ENCODE measurements around the gene CABP5. TPM values are rescaled to one million over a fixed set of nuclear protein-coding genes. Genes with fewer than 3 reads are reported as not detected.

CABP5 gene
- total and polyA plus RNA-seq, 5 donors, result not detected

DNA sequence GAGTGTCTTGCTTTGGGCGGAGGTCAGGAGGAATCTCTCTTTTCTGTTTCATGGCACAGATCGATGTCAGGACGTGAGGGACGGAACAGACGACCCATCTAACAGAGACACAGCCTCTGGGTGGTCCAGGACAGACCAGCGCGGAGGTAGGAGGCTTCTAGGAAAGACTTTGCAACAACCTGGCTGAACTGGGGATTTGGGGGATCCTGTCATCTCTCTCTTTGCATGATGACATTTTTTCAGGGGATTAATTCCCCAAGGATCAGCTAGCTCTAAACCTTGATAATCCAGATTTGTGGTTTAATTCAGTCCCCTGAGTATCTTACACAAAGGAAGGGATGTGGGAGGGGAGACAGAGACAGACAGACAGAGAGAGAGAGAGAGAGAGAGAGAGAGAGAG lies 14.4 kb downstream of the CABP5 start:
- WGBS, result 78% methylated on average over 7 of the region's 7 CpGs
- DNase-seq, result no peak
- H3K9me3 ChIP-seq (ENCODE audit: control insufficient read depth, low read length), result no peaks in the 10 kb centered on the region
- no peak for ATAC-seq
- intact Hi-C loops (cut with DNase I), result no loop called here
- no peaks in the 10 kb centered on the region for H3K4me1 ChIP-seq (ENCODE audit: control insufficient read depth, insufficient read depth, low read length)
- H3K27ac ChIP-seq (ENCODE audit: low read length), result no peak overlapping the region
- no peak overlapping the region for H3K4me3 ChIP-seq (ENCODE audit: low read length)
- peaks cover 2% of the 10 kb centered on the region for H3K27me3 ChIP-seq (ENCODE audit: control insufficient read depth, insufficient read depth)

DNA sequence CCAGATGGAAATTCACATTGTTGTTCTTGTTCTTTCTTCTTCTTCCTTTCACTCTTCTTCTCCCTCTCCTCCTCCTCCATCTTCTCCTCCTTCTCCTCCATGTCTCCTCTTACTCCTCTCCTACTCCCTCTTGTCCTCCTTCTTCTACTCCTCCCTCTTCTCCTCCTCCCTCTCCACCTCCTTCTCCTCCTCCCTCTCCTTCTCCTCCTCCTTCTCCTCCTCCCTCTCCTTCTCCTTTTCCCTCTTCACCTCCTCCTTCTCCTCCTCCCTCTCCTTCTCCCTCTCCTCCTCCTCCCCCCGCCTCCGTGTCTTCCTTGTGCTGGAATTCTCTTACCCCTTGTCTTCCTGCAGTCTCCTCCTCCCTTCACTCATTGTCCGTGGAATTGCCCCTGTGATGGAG lies 18.4 kb downstream of the CABP5 start:
- intact Hi-C loops (cut with DNase I), result no loop called here
- 73% methylated on average over 3 of the region's 3 CpGs for WGBS
- no peaks in the 10 kb centered on the region for H3K4me1 ChIP-seq (ENCODE audit: control insufficient read depth, insufficient read depth, low read length)
- no peak overlapping the region for H3K4me3 ChIP-seq (ENCODE audit: low read length)
- no peak for ATAC-seq
- DNase-seq, result no peak
- peaks cover 2% of the 10 kb centered on the region for H3K27me3 ChIP-seq (ENCODE audit: control insufficient read depth, insufficient read depth)
- H3K9me3 ChIP-seq (ENCODE audit: control insufficient read depth, low read length), result no peaks in the 10 kb centered on the region
- no peak overlapping the region for H3K27ac ChIP-seq (ENCODE audit: low read length)

DNA sequence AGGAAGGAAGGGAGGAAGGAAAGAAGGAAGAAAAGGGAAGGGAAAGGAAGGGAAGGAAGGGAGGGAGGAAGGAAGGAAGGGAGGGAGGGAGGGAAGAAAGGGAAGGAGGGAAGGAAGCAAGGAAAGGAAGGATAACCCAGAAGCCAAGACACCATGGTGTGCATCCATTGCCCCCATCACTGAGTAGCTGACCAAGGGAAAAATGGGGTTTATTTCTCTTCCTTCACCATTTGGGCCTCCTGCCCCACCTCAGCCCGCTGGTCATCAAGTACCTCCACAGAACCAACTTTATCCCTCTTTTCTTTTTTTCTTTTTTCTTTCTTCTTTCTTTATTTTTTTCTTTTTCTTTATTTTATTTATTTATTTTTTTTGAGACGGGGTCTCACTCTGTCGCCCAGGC lies 20.4 kb downstream of the CABP5 start:
- H3K4me1 ChIP-seq (ENCODE audit: control insufficient read depth, insufficient read depth, low read length), result no peaks in the 10 kb centered on the region
- H3K27ac ChIP-seq (ENCODE audit: low read length), result no peak overlapping the region
- H3K27me3 ChIP-seq (ENCODE audit: control insufficient read depth, insufficient read depth), result no peaks in the 10 kb centered on the region
- 89% methylated on average over 3 of the region's 3 CpGs for WGBS
- DNase-seq (no peak), ATAC-seq (no peak)
- intact Hi-C loops (cut with DNase I), result no loop called here
- no peak overlapping the region for H3K4me3 ChIP-seq (ENCODE audit: low read length)
- no peaks in the 10 kb centered on the region for H3K9me3 ChIP-seq (ENCODE audit: control insufficient read depth, low read length)

DNA sequence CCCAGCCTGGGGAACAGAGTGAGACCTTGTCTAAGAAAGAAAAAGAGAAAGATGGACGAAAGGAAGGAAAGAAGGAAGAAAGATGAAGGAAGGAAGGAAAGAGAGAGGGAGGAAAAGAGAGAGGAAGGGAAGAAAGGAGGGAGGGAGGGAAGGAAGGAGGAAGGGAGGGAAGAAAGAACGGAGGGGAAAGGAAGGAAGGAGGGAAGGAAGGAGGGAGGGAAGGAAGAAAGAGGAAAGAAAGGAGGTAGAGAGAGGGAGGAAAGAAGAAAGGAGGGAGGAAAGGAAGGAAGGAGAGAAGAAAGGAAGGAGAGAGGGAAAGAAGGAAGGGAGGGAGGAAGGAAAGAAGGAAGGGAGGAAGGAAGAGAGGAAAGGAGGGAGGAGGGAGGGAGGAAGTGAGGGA lies 20.9 kb downstream of the CABP5 start:
- WGBS, result 63% methylated on average over 2 of the region's 2 CpGs
- no peak overlapping the region for H3K27ac ChIP-seq (ENCODE audit: low read length)
- no peak overlapping the region for H3K4me3 ChIP-seq (ENCODE audit: low read length)
- no peaks in the 10 kb centered on the region for H3K9me3 ChIP-seq (ENCODE audit: control insufficient read depth, low read length)
- intact Hi-C loops (cut with DNase I), result no loop called here
- no peaks in the 10 kb centered on the region for H3K4me1 ChIP-seq (ENCODE audit: control insufficient read depth, insufficient read depth, low read length)
- DNase-seq, result no peak
- no peak for ATAC-seq
- no peaks in the 10 kb centered on the region for H3K27me3 ChIP-seq (ENCODE audit: control insufficient read depth, insufficient read depth)

DNA sequence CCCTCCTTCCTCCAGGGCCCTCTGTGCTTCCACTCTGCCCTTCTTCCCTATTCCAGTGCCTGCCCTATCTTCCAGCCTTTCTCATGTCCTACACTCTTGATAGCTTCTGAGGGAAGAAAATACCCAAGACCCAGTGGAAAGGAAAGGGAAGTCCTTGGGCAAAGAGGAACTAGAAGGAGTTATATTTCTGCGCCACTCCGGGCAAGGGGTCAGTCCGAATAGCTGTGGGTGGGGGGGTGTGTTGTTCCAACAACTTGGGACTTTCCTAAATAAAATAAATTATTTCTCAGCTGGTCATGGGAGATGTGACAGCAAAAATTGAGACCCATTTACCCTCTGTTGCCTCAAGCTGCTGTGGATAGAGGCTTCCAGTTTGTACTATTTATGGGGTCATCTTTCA lies 23.2 kb downstream of the CABP5 start:
- no peaks in the 10 kb centered on the region for H3K27me3 ChIP-seq (ENCODE audit: control insufficient read depth, insufficient read depth)
- DNase-seq (no peak), ATAC-seq (no peak)
- 77% methylated on average over 3 of the region's 3 CpGs for WGBS
- no peak overlapping the region for H3K27ac ChIP-seq (ENCODE audit: low read length)
- intact Hi-C loops (cut with DNase I), result no loop called here
- no peaks in the 10 kb centered on the region for H3K9me3 ChIP-seq (ENCODE audit: control insufficient read depth, low read length)
- no peaks in the 10 kb centered on the region for H3K4me1 ChIP-seq (ENCODE audit: control insufficient read depth, insufficient read depth, low read length)
- H3K4me3 ChIP-seq (ENCODE audit: low read length), result no peak overlapping the region

DNA sequence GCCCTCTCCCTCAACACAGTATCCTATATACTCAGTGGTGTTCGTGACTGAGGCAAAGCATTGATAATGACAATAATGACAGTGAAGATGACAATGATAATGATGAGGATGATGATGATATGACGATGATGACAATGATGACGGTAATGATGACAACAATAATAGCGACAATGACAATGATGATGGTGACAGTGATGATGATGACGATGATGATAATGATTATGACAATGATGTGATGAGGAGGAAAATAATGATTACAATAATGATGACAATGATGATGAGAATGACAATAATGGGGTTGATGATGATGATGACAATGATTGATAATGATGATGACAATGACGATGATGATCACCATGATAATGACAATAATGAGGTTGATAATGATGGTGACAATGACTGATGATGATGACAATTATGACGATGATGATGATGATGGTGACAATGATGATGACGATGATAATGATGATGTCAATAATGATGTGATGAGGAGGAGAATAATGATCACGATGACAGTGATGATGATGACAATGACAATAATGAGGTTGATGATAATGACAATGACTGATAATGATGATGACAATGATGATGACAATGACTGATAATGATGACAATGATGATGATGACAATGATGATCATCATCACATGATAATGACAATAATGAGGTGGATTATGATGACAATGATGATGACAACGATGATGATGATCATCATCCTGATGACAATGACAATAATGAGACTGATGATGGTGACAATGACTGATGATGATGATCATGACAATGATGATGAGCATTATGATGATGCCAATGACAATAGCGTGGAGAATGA lies 32.7 kb downstream of the CABP5 start:
- no peaks in the 10 kb centered on the region for H3K27me3 ChIP-seq (ENCODE audit: control insufficient read depth, insufficient read depth)
- 87% methylated on average over 11 of the region's 11 CpGs for WGBS
- no peak overlapping the region for H3K4me3 ChIP-seq (ENCODE audit: low read length)
- no peak overlapping the region for H3K27ac ChIP-seq (ENCODE audit: low read length)
- DNase-seq (no peak), ATAC-seq (no peak)
- no peaks in the 10 kb centered on the region for H3K9me3 ChIP-seq (ENCODE audit: control insufficient read depth, low read length)
- H3K4me1 ChIP-seq (ENCODE audit: control insufficient read depth, insufficient read depth, low read length), result no peaks in the 10 kb centered on the region
- intact Hi-C loops (cut with DNase I), result no loop called here

DNA sequence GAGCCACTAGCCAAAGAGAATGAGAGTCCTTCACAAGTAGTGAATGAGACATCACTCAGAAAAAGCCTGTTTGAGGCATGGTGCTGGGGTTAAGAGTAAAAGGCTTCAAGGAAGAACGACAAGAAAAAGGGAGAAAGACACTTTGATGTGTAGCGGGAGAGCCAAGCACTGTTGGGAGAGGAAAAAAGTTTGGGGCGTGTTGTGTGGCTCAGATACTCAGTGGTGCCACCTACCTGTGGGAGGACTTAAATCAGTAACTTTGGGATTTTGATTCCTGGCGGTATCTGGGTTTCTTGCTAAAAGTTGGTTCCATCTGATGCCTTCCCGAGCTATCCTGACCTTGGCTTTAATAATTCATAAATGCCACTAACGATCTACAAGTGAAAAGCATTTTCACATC lies 37.1 kb downstream of the CABP5 start:
- no peak overlapping the region for H3K27ac ChIP-seq (ENCODE audit: low read length)
- intact Hi-C loops (cut with DNase I), result no loop called here
- H3K27me3 ChIP-seq (ENCODE audit: control insufficient read depth, insufficient read depth), result no peaks in the 10 kb centered on the region
- H3K4me3 ChIP-seq (ENCODE audit: low read length), result no peak overlapping the region
- WGBS, result 83% methylated on average over 6 of the region's 6 CpGs
- no peaks in the 10 kb centered on the region for H3K9me3 ChIP-seq (ENCODE audit: control insufficient read depth, low read length)
- DNase-seq (no peak), ATAC-seq (no peak)
- H3K4me1 ChIP-seq (ENCODE audit: control insufficient read depth, insufficient read depth, low read length), result no peaks in the 10 kb centered on the region

DNA sequence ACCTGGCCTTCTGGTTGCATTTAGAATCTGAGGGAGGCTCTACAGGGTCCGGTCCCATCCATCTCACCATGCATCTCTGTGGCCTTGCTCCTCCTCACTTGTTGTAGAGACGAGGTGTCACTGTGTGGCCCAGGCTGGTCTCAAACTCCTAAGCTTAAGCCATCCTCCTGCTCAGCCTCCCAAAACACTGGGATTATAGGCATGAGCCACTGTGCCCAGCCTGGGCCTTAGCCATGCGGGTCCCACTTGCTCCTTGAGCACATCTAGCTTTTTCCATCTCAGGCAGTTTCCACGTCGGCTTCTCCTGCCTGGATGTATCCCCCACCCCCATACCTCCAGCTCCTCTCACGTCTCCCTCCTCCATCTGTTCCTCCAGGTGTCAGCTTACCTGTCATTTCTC lies 39.6 kb downstream of the CABP5 start:
- Histone ChIP-seq H3K4me3 (ENCODE audit: low read length) (no peak overlapping the region), H3K9me3 (ENCODE audit: control insufficient read depth, low read length) (no peaks in the 10 kb centered on the region), H3K27ac (ENCODE audit: low read length) (no peak overlapping the region), H3K27me3 (ENCODE audit: control insufficient read depth, insufficient read depth) (no peaks in the 10 kb centered on the region), H3K4me1 (ENCODE audit: control insufficient read depth, insufficient read depth, low read length) (no peaks in the 10 kb centered on the region)
- 69% methylated on average over 6 of the region's 6 CpGs for WGBS
- no peak for ATAC-seq
- intact Hi-C loops (cut with DNase I), result no loop called here
- DNase-seq, result no peak

DNA sequence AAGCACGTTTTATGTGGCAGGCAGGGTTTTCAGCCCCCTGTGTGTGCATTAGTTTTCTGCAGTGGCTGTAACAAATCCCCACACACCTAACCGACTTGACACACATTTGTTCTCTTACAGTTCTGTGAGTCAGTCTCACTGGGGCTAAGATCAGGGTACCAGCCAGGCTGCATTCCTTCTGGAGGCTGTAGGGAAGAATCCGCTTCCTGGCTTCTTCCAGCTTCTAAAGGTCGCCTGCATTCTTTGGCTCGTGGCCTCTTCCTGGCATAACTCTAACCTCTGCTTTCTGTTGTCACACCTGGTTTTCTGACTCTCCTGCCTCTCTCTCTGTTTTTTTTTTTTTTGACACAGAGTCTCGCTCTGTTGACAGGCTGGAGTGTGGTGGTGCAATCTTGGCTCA lies 43.0 kb downstream of the CABP5 start:
- WGBS, result 81% methylated on average over 6 of the region's 6 CpGs
- intact Hi-C loops (cut with DNase I), result no loop called here
- DNase-seq, result no peak
- Histone ChIP-seq H3K4me1 (ENCODE audit: control insufficient read depth, insufficient read depth, low read length) (no peaks in the 10 kb centered on the region), H3K4me3 (ENCODE audit: low read length) (no peak overlapping the region), H3K9me3 (ENCODE audit: control insufficient read depth, low read length) (no peaks in the 10 kb centered on the region), H3K27me3 (ENCODE audit: control insufficient read depth, insufficient read depth) (no peaks in the 10 kb centered on the region), H3K27ac (ENCODE audit: low read length) (no peak overlapping the region)
- no peak for ATAC-seq

DNA sequence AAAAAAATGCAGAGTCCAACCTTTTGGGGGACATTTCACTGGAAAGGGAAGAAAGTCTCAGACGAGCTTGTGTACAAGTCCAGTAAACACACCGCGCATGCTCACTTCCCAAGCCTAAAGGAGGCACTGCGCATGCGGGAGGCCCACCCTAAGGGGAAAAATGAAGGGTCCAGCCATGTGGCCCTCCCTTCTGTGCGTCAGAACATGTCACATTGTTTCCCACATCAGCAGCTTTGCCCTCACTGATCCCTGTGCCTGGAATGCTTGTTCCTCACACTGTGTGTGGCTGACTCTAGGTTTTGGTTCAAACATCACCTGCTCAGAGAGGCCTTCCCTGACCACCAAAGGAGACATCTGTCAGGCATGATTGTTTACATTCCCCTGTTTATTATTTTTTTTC lies 45.1 kb downstream of the CABP5 start:
- DNase-seq (no peak), ATAC-seq (no peak)
- Histone ChIP-seq H3K4me3 (ENCODE audit: low read length) (no peak overlapping the region), H3K4me1 (ENCODE audit: control insufficient read depth, insufficient read depth, low read length) (no peaks in the 10 kb centered on the region), H3K9me3 (ENCODE audit: control insufficient read depth, low read length) (no peaks in the 10 kb centered on the region), H3K27ac (ENCODE audit: low read length) (no peak overlapping the region), H3K27me3 (ENCODE audit: control insufficient read depth, insufficient read depth) (no peaks in the 10 kb centered on the region)
- whole genome bisulfite sequencing, result 83% methylated on average over 6 of the region's 6 CpGs
- intact Hi-C loops (cut with DNase I), result no loop called here

DNA sequence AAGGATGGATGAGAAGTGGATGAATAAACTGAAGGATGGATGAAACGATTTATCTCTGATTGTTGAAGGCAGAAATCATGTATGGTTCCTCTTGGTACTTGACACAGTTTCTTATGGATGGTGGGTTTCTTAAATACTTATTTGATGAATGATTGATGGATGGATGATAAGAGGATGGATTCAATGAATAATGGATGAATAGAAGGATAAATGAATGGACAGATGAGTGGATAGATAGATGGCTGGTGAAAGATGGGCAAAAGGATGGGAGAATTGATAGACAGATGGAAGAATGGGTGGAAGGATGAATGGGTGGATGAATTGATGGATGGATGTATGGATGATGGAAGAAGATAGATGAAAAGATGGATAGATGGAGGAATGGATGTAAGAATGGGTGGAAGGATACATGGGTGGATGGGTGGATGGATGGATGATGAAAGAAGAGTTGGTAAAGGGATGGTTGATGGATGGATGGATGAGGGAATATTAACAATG lies 47.6 kb downstream of the CABP5 start:
- intact Hi-C loops (cut with DNase I), result no loop called here
- Histone ChIP-seq H3K27me3 (ENCODE audit: control insufficient read depth, insufficient read depth) (no peaks in the 10 kb centered on the region), H3K4me1 (ENCODE audit: control insufficient read depth, insufficient read depth, low read length) (no peaks in the 10 kb centered on the region), H3K4me3 (ENCODE audit: low read length) (no peak overlapping the region), H3K27ac (ENCODE audit: low read length) (no peak overlapping the region), H3K9me3 (ENCODE audit: control insufficient read depth, low read length) (no peaks in the 10 kb centered on the region)
- DNase-seq (no peak), ATAC-seq (no peak)
- WGBS, result 55% methylated on average over 1 of the region's 1 CpG
